ENCODE measurements around the gene C1QTNF6. TPM values are rescaled to one million over a fixed set of nuclear protein-coding genes. Genes with fewer than 3 reads are reported as not detected.

C1QTNF6 gene
- total and polyA plus RNA-seq, 2 donors (not counting 1 experiment from before 2014, with no cell fraction given), result 3.5 to 7.4 TPM

DNA sequence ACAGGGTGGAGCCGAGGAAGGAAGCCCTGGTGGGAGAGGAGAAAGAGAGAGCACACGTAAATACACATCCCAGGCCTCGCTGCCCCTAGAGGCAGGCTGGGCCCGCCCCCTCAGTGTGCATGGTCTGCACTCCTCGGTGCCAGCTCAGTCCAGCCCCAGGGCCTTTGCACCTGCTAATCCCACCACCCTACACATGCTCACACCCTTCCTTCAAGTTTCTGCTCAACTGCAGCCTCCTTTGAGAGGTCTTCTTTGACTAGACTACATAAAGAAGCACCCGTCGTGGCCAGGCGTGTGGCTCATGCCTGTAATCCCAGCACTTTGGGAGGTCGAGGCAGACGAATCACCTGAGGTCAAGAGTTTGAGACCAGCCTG is 43.9 kb downstream of the C1QTNF6 start:
- H3K4me2 ChIP-seq (ENCODE audit: extremely low read depth, insufficient read depth, low read length), result no peak overlapping the region
- no peak for DNase-seq (ENCODE audit: low read depth in 2 of 2)
- no peaks in the 10 kb centered on the region for H4K20me1 ChIP-seq (ENCODE audit: control insufficient read depth, extremely low read depth, insufficient read depth, low read length)
- no peak overlapping the region for H2AFZ ChIP-seq (ENCODE audit: low read length)
- H3K9ac ChIP-seq (ENCODE audit: insufficient read depth, low read length), result no peak overlapping the region
- H3K79me2 ChIP-seq (ENCODE audit: control insufficient read depth, insufficient read depth, low read length), result no peaks in the 10 kb centered on the region
- H3K4me3 ChIP-seq (replicated peaks in 1 of 4; ENCODE audit: control extremely low read depth in 1 of 4, insufficient read depth in 1 of 4, low read depth in 3 of 4, low read length in 4 of 4), result no peak overlapping the region
- TF ChIP-seq EZH2 (IDR thresholded peaks at IDR 0.05; ENCODE audit: low read length, missing control alignments) (no peak), CTCF (conservative IDR thresholded peaks at IDR 0.05 in 1 of 2, IDR thresholded peaks at IDR 0.05 in 1 of 2; ENCODE audit: low read depth in 1 of 2, low read length in 2 of 2) (no peak)
- H3K9me3 ChIP-seq (ENCODE audit: control insufficient read depth, insufficient read depth, low read depth, low read length), result no peaks in the 10 kb centered on the region
- peaks cover 6% of the 10 kb centered on the region for H3K27me3 ChIP-seq (ENCODE audit: control insufficient read depth, insufficient read depth, low read length)
- no peak overlapping the region for H3K27ac ChIP-seq (ENCODE audit: insufficient read depth, low read length)
- H3K4me1 ChIP-seq (ENCODE audit: control insufficient read depth, extremely low read depth, insufficient read depth, low read length), result no peaks in the 10 kb centered on the region
- H3K36me3 ChIP-seq (ENCODE audit: control insufficient read depth, insufficient read depth, low read length), result no peaks in the 10 kb centered on the region

DNA sequence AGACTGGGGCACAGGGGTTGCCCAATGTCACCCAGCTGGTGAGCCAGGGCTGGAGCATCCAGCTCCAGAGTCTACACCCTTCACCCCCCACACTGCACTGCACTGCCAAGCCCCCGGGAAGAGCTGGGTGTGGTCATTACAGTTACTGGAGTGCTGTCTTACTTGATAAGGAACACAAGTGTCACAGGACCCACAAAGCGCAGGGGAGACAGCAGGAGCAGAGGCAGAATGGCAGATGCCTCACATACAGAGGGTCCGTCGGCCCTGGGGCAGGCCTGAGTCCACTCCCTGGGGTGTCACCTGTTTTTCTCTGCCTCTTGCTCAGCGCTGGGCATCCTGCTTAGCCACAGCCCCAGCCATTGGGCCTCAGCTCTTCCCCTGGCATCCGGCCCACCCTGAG is 46.1 kb downstream of the C1QTNF6 start:
- no peak overlapping the region for H2AFZ ChIP-seq (ENCODE audit: low read length)
- H3K9me3 ChIP-seq (ENCODE audit: control insufficient read depth, insufficient read depth, low read depth, low read length), result no peaks in the 10 kb centered on the region
- no peaks in the 10 kb centered on the region for H4K20me1 ChIP-seq (ENCODE audit: control insufficient read depth, extremely low read depth, insufficient read depth, low read length)
- no peak overlapping the region for H3K4me2 ChIP-seq (ENCODE audit: extremely low read depth, insufficient read depth, low read length)
- DNase-seq (ENCODE audit: low read depth in 2 of 2), result no peak
- no peak overlapping the region for H3K27ac ChIP-seq (ENCODE audit: insufficient read depth, low read length)
- no peak overlapping the region for H3K9ac ChIP-seq (ENCODE audit: insufficient read depth, low read length)
- H3K4me3 ChIP-seq (replicated peaks in 1 of 4; ENCODE audit: control extremely low read depth in 1 of 4, insufficient read depth in 1 of 4, low read depth in 3 of 4, low read length in 4 of 4), result no peak overlapping the region
- H3K36me3 ChIP-seq (ENCODE audit: control insufficient read depth, insufficient read depth, low read length), result no peaks in the 10 kb centered on the region
- H3K27me3 ChIP-seq (ENCODE audit: control insufficient read depth, insufficient read depth, low read length), result peaks cover 6% of the 10 kb centered on the region
- H3K4me1 ChIP-seq (ENCODE audit: control insufficient read depth, extremely low read depth, insufficient read depth, low read length), result no peaks in the 10 kb centered on the region
- H3K79me2 ChIP-seq (ENCODE audit: control insufficient read depth, insufficient read depth, low read length), result no peaks in the 10 kb centered on the region
- TF ChIP-seq CTCF (conservative IDR thresholded peaks at IDR 0.05 in 1 of 2, IDR thresholded peaks at IDR 0.05 in 1 of 2; ENCODE audit: low read depth in 1 of 2, low read length in 2 of 2), result no peak

DNA sequence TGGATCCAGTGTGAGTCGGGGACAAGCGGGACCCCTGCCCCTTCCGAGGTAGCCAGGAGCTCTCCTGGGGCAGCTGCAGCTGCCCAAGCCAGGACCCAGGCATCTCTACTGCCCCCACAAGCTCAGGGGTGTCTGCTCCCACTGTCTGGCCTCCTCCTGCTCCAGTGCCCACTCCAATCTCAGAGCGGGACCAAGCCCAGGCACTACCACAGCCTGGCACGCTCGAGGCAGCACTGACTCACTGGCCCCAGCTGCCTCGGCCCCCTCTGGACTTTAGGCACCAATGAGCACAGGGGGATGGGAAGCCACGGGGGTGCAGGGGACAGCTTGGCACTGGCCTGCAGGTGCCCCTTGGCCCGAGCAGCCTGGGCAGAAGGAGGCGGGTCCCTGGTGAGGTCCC is 46.6 kb downstream of the C1QTNF6 start:
- Histone ChIP-seq H3K79me2 (ENCODE audit: control insufficient read depth, insufficient read depth, low read length) (no peaks in the 10 kb centered on the region), H3K4me3 (replicated peaks in 1 of 4; ENCODE audit: control extremely low read depth in 1 of 4, insufficient read depth in 1 of 4, low read depth in 3 of 4, low read length in 4 of 4) (no peak overlapping the region), H3K36me3 (ENCODE audit: control insufficient read depth, insufficient read depth, low read length) (no peaks in the 10 kb centered on the region), H2AFZ (ENCODE audit: low read length) (no peak overlapping the region), H3K9me3 (ENCODE audit: control insufficient read depth, insufficient read depth, low read depth, low read length) (no peaks in the 10 kb centered on the region), H3K4me1 (ENCODE audit: control insufficient read depth, extremely low read depth, insufficient read depth, low read length) (no peaks in the 10 kb centered on the region), H4K20me1 (ENCODE audit: control insufficient read depth, extremely low read depth, insufficient read depth, low read length) (no peaks in the 10 kb centered on the region), H3K27me3 (ENCODE audit: control insufficient read depth, insufficient read depth, low read length) (peaks cover 6% of the 10 kb centered on the region), H3K9ac (ENCODE audit: insufficient read depth, low read length) (no peak overlapping the region), H3K27ac (ENCODE audit: insufficient read depth, low read length) (no peak overlapping the region), H3K4me2 (ENCODE audit: extremely low read depth, insufficient read depth, low read length) (no peak overlapping the region)
- no peak for DNase-seq (ENCODE audit: low read depth in 2 of 2)
- TF ChIP-seq CTCF (conservative IDR thresholded peaks at IDR 0.05 in 1 of 2, IDR thresholded peaks at IDR 0.05 in 1 of 2; ENCODE audit: low read depth in 1 of 2, low read length in 2 of 2) (no peak), EZH2 (IDR thresholded peaks at IDR 0.05; ENCODE audit: low read length, missing control alignments) (no peak)

All from fibroblast of lung (primary cell).